PC-3 (cell line): ENCODE measurements around the gene CD9. TPM values are rescaled to one million over a fixed set of nuclear protein-coding genes. Genes with fewer than 3 reads are reported as not detected.
"Not testable (repeated sequence)": the region's sequence is repeated elsewhere in the genome, so short reads cannot be mapped to it uniquely, and the experiment has no call there.

Source experiments
- ATAC-seq: fragments of 200-7000 bp; cut with Tn5 transposase; 2 replicates; pipeline ENCODE4 v1.9.1; 2020; ENCODE audit warnings: mild to moderate bottlenecking, moderate library complexity
- BruUV-seq: library from RNA; stranded (reverse); fragments of 400-500 nt; replicated peaks from 2 replicates; lab custom pipeline; 2021; lab: Mats Ljungman, UMichigan
- CTCF ChIA-PET: fragments of 300-600 bp; sonication (Branson Sonifier 250); formaldehyde crosslinking; loops from one replicate; lab custom pipeline; 2022; ENCODE audit warnings: antibody characterized with exemption; lab: Charles Lee
- POLR2A ChIA-PET: fragments of 300-600 bp; sonication (Branson Sonifier 250); formaldehyde crosslinking; loops from one replicate; lab custom pipeline; 2022; ENCODE audit warnings: antibody characterized with exemption; ENCODE audit not compliant: unreplicated experiment; lab: Charles Lee
- DNase-seq: peaks from one replicate; pipeline ENCODE4 v3.0.0-alpha.2; 2015
- H2AFZ ChIP-seq: fragments of 300-600 bp; sonication (generic); 2 replicates; pipeline ENCODE4 v1.6.0; 2016; ENCODE audit warnings: antibody characterized with exemption, low read length
- H3F3A ChIP-seq: fragments of 300-600 bp; sonication (generic); one replicate; pipeline ENCODE4 v1.6.0; 2017; ENCODE audit warnings: antibody characterized with exemption, low read length, control low read depth, mild to moderate bottlenecking; ENCODE audit not compliant: unreplicated experiment
- H3K27ac ChIP-seq: fragments of 300-600 bp; sonication (generic); 2 replicates; pipeline ENCODE4 v1.5.1; 2016; ENCODE audit warnings: mild to moderate bottlenecking, low read length
- H3K27me3 ChIP-seq: fragments of 300-600 bp; sonication (generic); 2 replicates; pipeline ENCODE4 v1.6.1; 2016; ENCODE audit warnings: low read length, mixed read lengths
- H3K36me3 ChIP-seq: fragments of 300-600 bp; sonication (generic); 2 replicates; pipeline ENCODE4 v1.6.1; 2016; ENCODE audit warnings: low read depth, mixed run types, low read length, mixed read lengths
- H3K4me1 ChIP-seq: fragments of 300-600 bp; sonication (generic); 2 replicates; pipeline ENCODE4 v1.5.1; 2016; ENCODE audit warnings: low read length; ENCODE audit not compliant: insufficient read depth
- H3K4me2 ChIP-seq: fragments of 300-600 bp; sonication (generic); 2 replicates; pipeline ENCODE4 v1.6.0; 2016; ENCODE audit warnings: low read length
- H3K4me3 ChIP-seq: fragments of 300-600 bp; sonication (generic); 2 replicates; pipeline ENCODE4 v1.5.1; 2016; ENCODE audit warnings: mild to moderate bottlenecking, low read length, mixed read lengths
- H3K79me2 ChIP-seq: fragments of 300-600 bp; sonication (generic); 2 replicates; pipeline ENCODE4 v1.6.1; 2017; ENCODE audit warnings: low read length, mixed read lengths
- H3K9ac ChIP-seq: fragments of 300-600 bp; sonication (generic); 2 replicates; pipeline ENCODE4 v1.6.0; 2016; ENCODE audit warnings: mild to moderate bottlenecking, low read length
- H3K9me2 ChIP-seq: fragments of 300-600 bp; sonication (generic); replicated peaks from 2 replicates; pipeline ENCODE4 v1.6.1; 2016; ENCODE audit warnings: mixed run types, low read length, mixed read lengths
- H3K9me3 ChIP-seq: fragments of 300-600 bp; sonication (generic); 2 replicates; pipeline ENCODE4 v1.6.1; 2016; ENCODE audit warnings: low read length, mixed read lengths
- H4K20me1 ChIP-seq: fragments of 300-600 bp; sonication (generic); 2 replicates; pipeline ENCODE4 v1.6.1; 2016; ENCODE audit warnings: low read length, mixed read lengths
- CTCF ChIP-seq: fragments of 300-600 bp; sonication (generic); conservative IDR thresholded peaks from 2 replicates; pipeline ENCODE4 v1.5.1; 2017; ENCODE audit warnings: antibody characterized with exemption, low read depth, mild to moderate bottlenecking, low read length
- EZH2 ChIP-seq: fragments of 300-600 bp; sonication (generic); IDR thresholded peaks from one replicate; pipeline ENCODE4 v1.6.1; 2017; ENCODE audit warnings: antibody characterized with exemption, mild to moderate bottlenecking, low read length; ENCODE audit not compliant: unreplicated experiment
- EZH2phosphoT487 ChIP-seq: fragments of 300-600 bp; sonication (generic); IDR thresholded peaks from 2 replicates; pipeline ENCODE4 v1.6.1; 2018; ENCODE audit warnings: mild to moderate bottlenecking, antibody characterized with exemption, low read length, borderline replicate concordance
- intact Hi-C: fragments of 100-400 bp; cut with micrococcal nuclease; formaldehyde crosslinking; loops from 2 replicates; pipeline ENCODE4 v1.9.0; 2023
- total RNA-seq: library from RNA; depleted of rRNA; stranded (reverse); fragments of >200 nt; gene quantifications from 2 replicates; pipeline ENCODE4 v1.2.3, GENCODE V29; 2014

Gene CD9
- total RNA-seq, 1 experiment from 2014 or later = 174 TPM

- ATAC-seq (no peak), DNase-seq (no peak)
- no peak overlapping the region for H3K9ac ChIP-seq
- no peak for TF ChIP-seq CTCF
- TF ChIP-seq EZH2phosphoT487 = no peak
- no peak for TF ChIP-seq EZH2
- ChIA-PET POLR2A (no interaction called here), CTCF (no interaction called here)
- no peaks in the 10 kb centered on the region for H4K20me1 ChIP-seq
- no peak overlapping the region for H3K4me3 ChIP-seq
- no peaks in the 10 kb centered on the region for H3K27me3 ChIP-seq
- H3K36me3 ChIP-seq = no peaks in the 10 kb centered on the region
- H3F3A ChIP-seq = no peaks in the 10 kb centered on the region
- intact Hi-C loops = no loop called here
- H2AFZ ChIP-seq = no peak overlapping the region
- H3K4me1 ChIP-seq = no peaks in the 10 kb centered on the region
- H3K27ac ChIP-seq = no peak overlapping the region
- H3K4me2 ChIP-seq = no peak overlapping the region
- no peaks in the 10 kb centered on the region for H3K79me2 ChIP-seq
- no TSS peak for BruUV-seq
- H3K9me2 ChIP-seq = no peaks in the 10 kb centered on the region
- H3K9me3 ChIP-seq = no peaks in the 10 kb centered on the region
Measured at GRCh38 chr12:6187948-6188793, 12.0 kb upstream of the CD9 start.

- ATAC-seq (no peak), DNase-seq (no peak)
- intact Hi-C loops = no loop called here
- Histone ChIP-seq H3K79me2 (no peaks in the 10 kb centered on the region), H4K20me1 (no peaks in the 10 kb centered on the region), H3K9me2 (no peaks in the 10 kb centered on the region), H2AFZ (no peak overlapping the region), H3K9me3 (no peaks in the 10 kb centered on the region), H3K36me3 (no peaks in the 10 kb centered on the region), H3K4me1 (no peaks in the 10 kb centered on the region), H3K4me3 (no peak overlapping the region), H3K27me3 (no peaks in the 10 kb centered on the region), H3K9ac (no peak overlapping the region), H3K27ac (no peak overlapping the region), H3K4me2 (no peak overlapping the region), H3F3A (no peaks in the 10 kb centered on the region)
- no peak for TF ChIP-seq CTCF
- no peak for TF ChIP-seq EZH2phosphoT487
- no peak for TF ChIP-seq EZH2
- BruUV-seq = no TSS peak
- POLR2A ChIA-PET = no interaction called here
- CTCF ChIA-PET = no interaction called here
Measured at GRCh38 chr12:6189028-6189427, 11.2 kb upstream of the CD9 start.

- H3K4me2 ChIP-seq, H3K4me1 ChIP-seq, ATAC-seq, H3K36me3 ChIP-seq, intact Hi-C loops, BruUV-seq, H3K9me3 ChIP-seq, H3K9me2 ChIP-seq, DNase-seq, H3K27me3 ChIP-seq, H3K4me3 ChIP-seq, CTCF ChIA-PET, H3K27ac ChIP-seq, H3F3A ChIP-seq, H3K9ac ChIP-seq, H2AFZ ChIP-seq, H4K20me1 ChIP-seq, H3K79me2 ChIP-seq, POLR2A ChIA-PET: not testable (repeated sequence)
Measured at GRCh38 chr12:6189952-6190598, 10.1 kb upstream of the CD9 start.

GRCh38 chr12:6190767-6191530 lies 9.3 kb upstream of the CD9 start:
- H3K79me2 ChIP-seq, H3K4me3 ChIP-seq, H3K9me3 ChIP-seq, H3K27ac ChIP-seq, POLR2A ChIA-PET, H3F3A ChIP-seq, intact Hi-C loops, CTCF ChIA-PET, H3K4me1 ChIP-seq, H3K9ac ChIP-seq, ATAC-seq, DNase-seq, H2AFZ ChIP-seq, H4K20me1 ChIP-seq, H3K4me2 ChIP-seq, H3K27me3 ChIP-seq, BruUV-seq, H3K36me3 ChIP-seq, H3K9me2 ChIP-seq: not testable (repeated sequence)
